ENCODE results near the gene GIT1. TPM values are rescaled to one million over a fixed set of nuclear protein-coding genes. Genes with fewer than 3 reads are reported as not detected.

GIT1 gene
- 89.3 and 96.5 TPM in 2 replicates for total RNA-seq
- long read RNA-seq, partial matches to known transcripts: 2 of 8 reads
- long read RNA-seq, other reads (novel, unspliced or antisense): 6 of 8 reads

- peak within 1 kb of the TSS; percentile 71 for H3K27ac Mint-ChIP-seq (ENCODE audit: unreplicated experiment)
- H3K27me3 Mint-ChIP-seq (ENCODE audit: low read depth): no peaks in the 10 kb centered on the region
- no peaks in the 10 kb centered on the region for H3K9me3 Mint-ChIP-seq
- TF ChIP-seq CTCF (conservative IDR thresholded peaks at IDR 0.05): no peak
- peak; percentile 79 for DNase-seq (ENCODE audit: low read depth, low spot score)
- H3K36me3 Mint-ChIP-seq (ENCODE audit: low read depth): no peaks in the 10 kb centered on the region
- peak within 1 kb of the TSS; percentile 98 for H3K4me3 Mint-ChIP-seq
- peaks cover 53% of the 10 kb centered on the region for H3K4me1 Mint-ChIP-seq
These were observed at the start of gene GIT1 for GRCh38 chr17:29589524-29590410. GIT1 (minus strand) TSS chr17:29589648; CDS start chr17:29589378, 270 bp downstream.

GRCh38 chr17:29633886-29634285, 44.4 kb upstream of the GIT1 start:
- peaks cover 19% of the 10 kb centered on the region for H3K36me3 Mint-ChIP-seq (ENCODE audit: low read depth)
- no peaks in the 10 kb centered on the region for H3K9me3 Mint-ChIP-seq
- TF ChIP-seq CTCF (conservative IDR thresholded peaks at IDR 0.05): no peak
- H3K4me1 Mint-ChIP-seq: peaks cover 18% of the 10 kb centered on the region
- DNase-seq (ENCODE audit: low read depth, low spot score): no peak
- no peak overlapping the region for H3K4me3 Mint-ChIP-seq
- H3K27ac Mint-ChIP-seq (ENCODE audit: unreplicated experiment): no peak overlapping the region
- H3K27me3 Mint-ChIP-seq (ENCODE audit: low read depth): no peaks in the 10 kb centered on the region

- no peak for DNase-seq (ENCODE audit: low read depth, low spot score)
- peaks cover 18% of the 10 kb centered on the region for H3K4me1 Mint-ChIP-seq
- no peak for TF ChIP-seq CTCF (conservative IDR thresholded peaks at IDR 0.05)
- H3K9me3 Mint-ChIP-seq: no peaks in the 10 kb centered on the region
- no peak overlapping the region for H3K27ac Mint-ChIP-seq (ENCODE audit: unreplicated experiment)
- H3K27me3 Mint-ChIP-seq (ENCODE audit: low read depth): no peaks in the 10 kb centered on the region
- peaks cover 9% of the 10 kb centered on the region for H3K36me3 Mint-ChIP-seq (ENCODE audit: low read depth)
- no peak overlapping the region for H3K4me3 Mint-ChIP-seq
These were observed 41.3 kb upstream of the GIT1 start for GRCh38 chr17:29630630-29631193.

DNA sequence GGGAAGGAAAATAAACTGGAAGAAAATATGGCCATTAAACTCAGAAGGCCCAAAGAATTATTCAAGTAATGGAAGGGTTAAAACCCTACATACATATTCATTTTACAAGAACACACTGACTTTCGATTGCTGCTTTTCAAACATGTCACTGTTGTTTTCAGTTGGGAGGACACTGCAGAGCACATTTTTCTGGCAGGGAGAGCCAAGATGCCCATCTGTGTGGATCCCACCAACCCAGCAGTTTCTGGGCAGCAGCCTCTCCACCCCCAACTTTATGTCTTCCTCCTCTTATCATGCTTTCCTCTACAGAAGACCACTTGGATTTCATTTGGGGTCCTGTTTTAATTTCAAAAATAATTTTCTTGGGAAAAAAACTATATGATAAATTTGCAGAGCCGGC, 40.4 kb upstream of the GIT1 start:
- TF ChIP-seq CTCF (conservative IDR thresholded peaks at IDR 0.05): no peak
- no peaks in the 10 kb centered on the region for H3K9me3 Mint-ChIP-seq
- no peak for DNase-seq (ENCODE audit: low read depth, low spot score)
- H3K36me3 Mint-ChIP-seq (ENCODE audit: low read depth): peaks cover 6% of the 10 kb centered on the region
- peaks cover 18% of the 10 kb centered on the region for H3K4me1 Mint-ChIP-seq
- H3K4me3 Mint-ChIP-seq: no peak overlapping the region
- no peaks in the 10 kb centered on the region for H3K27me3 Mint-ChIP-seq (ENCODE audit: low read depth)
- H3K27ac Mint-ChIP-seq (ENCODE audit: unreplicated experiment): no peak overlapping the region

- no peak overlapping the region for H3K27ac Mint-ChIP-seq (ENCODE audit: unreplicated experiment)
- no peak for TF ChIP-seq CTCF (conservative IDR thresholded peaks at IDR 0.05)
- H3K9me3 Mint-ChIP-seq: no peaks in the 10 kb centered on the region
- DNase-seq (ENCODE audit: low read depth, low spot score): no peak
- no peak overlapping the region for H3K4me3 Mint-ChIP-seq
- peaks cover 6% of the 10 kb centered on the region for H3K36me3 Mint-ChIP-seq (ENCODE audit: low read depth)
- H3K27me3 Mint-ChIP-seq (ENCODE audit: low read depth): peaks cover 4% of the 10 kb centered on the region
- peaks cover 15% of the 10 kb centered on the region for H3K4me1 Mint-ChIP-seq
These were observed 39.2 kb upstream of the GIT1 start for GRCh38 chr17:29628644-29629043.
